Parathyroid adenoma (tissue), 2 donors: ENCODE measurements around the gene HSP90AB1.

ENCODE experiments used
- H2AFZ ChIP-seq: fragments of 300-600 bp; sonication (generic); one replicate; pipeline ENCODE4 v1.7.0; 2017; ENCODE audit warnings: antibody characterized with exemption, mild to moderate bottlenecking
- H3K27ac ChIP-seq: fragments of 300-600 bp; sonication (generic); one replicate; pipeline ENCODE4 v1.7.0; 2017
- H3K27me3 ChIP-seq: fragments of 300-600 bp; sonication (generic); one replicate; pipeline ENCODE4 v1.7.0; 2017; ENCODE audit warnings: low read length; ENCODE audit not compliant: control insufficient read depth, insufficient read depth
- H3K36me3 ChIP-seq: fragments of 300-600 bp; sonication (generic); one replicate; pipeline ENCODE4 v1.7.0; 2017; ENCODE audit warnings: low read length; ENCODE audit not compliant: control insufficient read depth, insufficient read depth
- H3K4me1 ChIP-seq: fragments of 300-600 bp; sonication (generic); one replicate; pipeline ENCODE4 v1.7.0; 2017; ENCODE audit warnings: control low read depth
- H3K4me2 ChIP-seq: fragments of 300-600 bp; sonication (generic); one replicate; pipeline ENCODE4 v1.7.0; 2017; ENCODE audit warnings: low read length
- H3K4me3 ChIP-seq: fragments of 300-600 bp; sonication (generic); one replicate; pipeline ENCODE4 v1.7.0; 2017; ENCODE audit warnings: low read depth, low read length
- H3K79me2 ChIP-seq: fragments of 300-600 bp; sonication (generic); one replicate; pipeline ENCODE4 v1.7.0; 2017; ENCODE audit warnings: control low read depth
- H3K9ac ChIP-seq: fragments of 300-600 bp; sonication (generic); one replicate; pipeline ENCODE4 v1.7.0; 2017; ENCODE audit warnings: mild to moderate bottlenecking
- H3K9me3 ChIP-seq: fragments of 300-600 bp; sonication (generic); one replicate; pipeline ENCODE4 v1.7.0; 2017; ENCODE audit warnings: low read length; ENCODE audit not compliant: control insufficient read depth
- TF ChIP-seq, protein P1 (sequence below): fragments of 300-600 bp; sonication (generic); IDR thresholded peaks from one replicate; pipeline ENCODE4 v1.7.0; 2017; ENCODE audit warnings: antibody characterized with exemption, mild to moderate bottlenecking
- donor health status: primary hyperparathyroidism.

Gene HSP90AB1

DNA sequence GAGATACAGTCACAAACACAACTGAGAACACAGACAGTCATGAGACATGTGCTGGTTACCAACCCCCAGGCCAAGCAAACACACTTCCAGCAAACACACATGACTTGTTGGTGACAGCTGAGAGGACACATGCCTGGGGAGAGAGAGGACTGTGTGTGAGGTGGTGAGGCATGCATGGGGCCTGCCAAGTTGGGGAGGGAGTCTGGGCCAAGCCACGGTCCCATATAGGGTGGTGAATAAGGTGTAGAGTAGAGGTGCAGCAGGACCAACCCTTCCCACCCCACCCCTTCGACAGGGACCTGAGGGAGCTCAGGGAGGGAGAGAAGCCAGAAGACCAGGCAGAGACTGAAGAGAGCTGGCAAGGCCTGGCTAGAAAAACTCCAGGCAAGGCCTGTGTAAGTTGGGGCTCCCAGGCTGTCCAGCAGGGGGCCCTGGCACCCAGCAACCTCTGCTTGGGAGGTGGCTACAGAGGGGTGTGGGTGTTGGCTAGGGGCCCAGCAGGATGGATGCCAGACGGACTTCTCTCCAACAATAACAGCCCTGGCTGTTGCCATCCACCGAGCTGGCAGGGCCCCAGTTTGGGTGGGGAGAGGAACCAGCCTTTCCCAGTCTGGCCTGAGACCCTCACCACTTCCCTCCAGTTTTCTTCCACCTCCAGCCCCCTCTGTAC lies 25.5 kb upstream of the HSP90AB1 start:
- peak overlapping the region; percentile 41 for H3K27ac ChIP-seq
- H3K27me3 ChIP-seq = no peaks in the 10 kb centered on the region
- H3K4me3 ChIP-seq = no peak overlapping the region
- H3K79me2 ChIP-seq = no peaks in the 10 kb centered on the region
- H2AFZ ChIP-seq = peak overlapping the region; percentile 75
- H3K4me2 ChIP-seq = peak overlapping the region; percentile 50
- TF ChIP-seq, protein P1, sequence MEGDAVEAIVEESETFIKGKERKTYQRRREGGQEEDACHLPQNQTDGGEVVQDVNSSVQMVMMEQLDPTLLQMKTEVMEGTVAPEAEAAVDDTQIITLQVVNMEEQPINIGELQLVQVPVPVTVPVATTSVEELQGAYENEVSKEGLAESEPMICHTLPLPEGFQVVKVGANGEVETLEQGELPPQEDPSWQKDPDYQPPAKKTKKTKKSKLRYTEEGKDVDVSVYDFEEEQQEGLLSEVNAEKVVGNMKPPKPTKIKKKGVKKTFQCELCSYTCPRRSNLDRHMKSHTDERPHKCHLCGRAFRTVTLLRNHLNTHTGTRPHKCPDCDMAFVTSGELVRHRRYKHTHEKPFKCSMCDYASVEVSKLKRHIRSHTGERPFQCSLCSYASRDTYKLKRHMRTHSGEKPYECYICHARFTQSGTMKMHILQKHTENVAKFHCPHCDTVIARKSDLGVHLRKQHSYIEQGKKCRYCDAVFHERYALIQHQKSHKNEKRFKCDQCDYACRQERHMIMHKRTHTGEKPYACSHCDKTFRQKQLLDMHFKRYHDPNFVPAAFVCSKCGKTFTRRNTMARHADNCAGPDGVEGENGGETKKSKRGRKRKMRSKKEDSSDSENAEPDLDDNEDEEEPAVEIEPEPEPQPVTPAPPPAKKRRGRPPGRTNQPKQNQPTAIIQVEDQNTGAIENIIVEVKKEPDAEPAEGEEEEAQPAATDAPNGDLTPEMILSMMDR = peak; percentile 85
- no peaks in the 10 kb centered on the region for H3K9me3 ChIP-seq
- H3K36me3 ChIP-seq = no peaks in the 10 kb centered on the region
- H3K9ac ChIP-seq = no peak overlapping the region
- H3K4me1 ChIP-seq = peaks cover 14% of the 10 kb centered on the region

DNA sequence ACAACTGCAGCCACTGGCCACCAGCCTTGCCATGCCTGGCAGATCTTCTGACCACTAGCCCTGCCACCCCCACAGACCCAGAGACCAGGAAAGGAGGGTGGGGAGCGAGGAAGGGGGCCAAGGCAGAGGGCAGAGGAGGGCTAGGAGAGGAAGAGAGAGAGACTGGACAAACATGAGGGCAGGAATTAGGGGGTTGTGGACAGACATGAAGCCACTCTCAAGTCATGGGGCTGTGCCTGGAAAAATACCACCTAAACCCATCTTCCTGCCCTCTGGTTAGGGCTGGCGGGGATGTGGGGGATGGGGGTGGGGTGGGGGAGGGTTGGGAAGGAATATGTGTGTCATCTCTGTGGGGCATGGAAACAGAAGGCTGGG lies 25.0 kb upstream of the HSP90AB1 start:
- Histone ChIP-seq H3K27me3 (no peaks in the 10 kb centered on the region), H3K4me2 (peak overlapping the region; percentile 50), H3K79me2 (no peaks in the 10 kb centered on the region), H3K4me1 (peaks cover 14% of the 10 kb centered on the region), H3K9me3 (no peaks in the 10 kb centered on the region), H2AFZ (peak overlapping the region; percentile 75), H3K4me3 (no peak overlapping the region), H3K27ac (no peak overlapping the region), H3K9ac (no peak overlapping the region), H3K36me3 (no peaks in the 10 kb centered on the region)
- TF ChIP-seq, protein P1 = no peak

DNA sequence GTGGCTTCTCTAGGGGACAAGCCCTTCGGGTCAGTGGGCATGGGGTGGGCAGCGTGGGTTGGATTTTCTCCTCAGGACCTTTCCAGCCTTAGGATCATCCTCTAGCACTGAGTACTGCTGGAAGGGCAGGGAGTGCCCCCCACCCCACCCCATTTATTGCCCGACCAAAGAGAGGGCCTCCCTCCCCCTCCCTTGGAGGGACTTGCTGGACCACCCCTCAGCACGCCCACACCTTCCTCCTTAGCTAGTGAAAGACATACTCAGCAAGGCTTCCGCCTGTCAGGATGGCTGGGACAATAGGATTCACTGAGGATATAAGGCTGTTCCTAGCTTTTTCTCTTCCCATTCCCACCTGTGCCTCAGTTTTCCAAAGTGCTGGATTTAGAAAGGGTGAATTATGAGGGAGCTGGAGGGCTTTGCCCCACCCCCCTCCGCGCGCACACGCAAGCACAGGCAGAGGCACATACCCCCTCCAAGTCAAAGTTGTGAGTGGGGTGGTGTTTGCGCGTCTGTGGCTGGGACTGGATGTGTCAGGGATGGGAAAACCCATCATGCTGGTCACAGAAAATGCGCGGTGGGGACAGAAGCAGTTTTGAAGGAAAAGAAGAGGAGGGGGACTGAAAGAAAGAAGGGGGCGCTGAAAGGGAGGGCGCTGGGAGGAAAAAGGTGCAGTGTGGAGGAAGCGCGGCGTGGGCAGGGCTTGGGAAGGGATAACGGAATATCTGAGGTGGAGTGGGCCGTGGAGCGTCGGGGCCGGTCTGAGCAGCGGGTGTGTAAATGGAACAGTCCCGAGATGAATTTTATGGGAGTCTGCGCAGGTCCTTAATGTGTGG lies 24.2 kb upstream of the HSP90AB1 start:
- H3K27me3 ChIP-seq = no peaks in the 10 kb centered on the region
- TF ChIP-seq, protein P1 = no peak
- H2AFZ ChIP-seq = peak overlapping the region; percentile 27
- H3K9me3 ChIP-seq = no peaks in the 10 kb centered on the region
- peak overlapping the region; percentile 88 for H3K4me2 ChIP-seq
- no peak overlapping the region for H3K4me3 ChIP-seq
- no peaks in the 10 kb centered on the region for H3K79me2 ChIP-seq
- H3K27ac ChIP-seq = peak overlapping the region; percentile 6
- no peak overlapping the region for H3K9ac ChIP-seq
- H3K36me3 ChIP-seq = no peaks in the 10 kb centered on the region
- peaks cover 14% of the 10 kb centered on the region for H3K4me1 ChIP-seq

DNA sequence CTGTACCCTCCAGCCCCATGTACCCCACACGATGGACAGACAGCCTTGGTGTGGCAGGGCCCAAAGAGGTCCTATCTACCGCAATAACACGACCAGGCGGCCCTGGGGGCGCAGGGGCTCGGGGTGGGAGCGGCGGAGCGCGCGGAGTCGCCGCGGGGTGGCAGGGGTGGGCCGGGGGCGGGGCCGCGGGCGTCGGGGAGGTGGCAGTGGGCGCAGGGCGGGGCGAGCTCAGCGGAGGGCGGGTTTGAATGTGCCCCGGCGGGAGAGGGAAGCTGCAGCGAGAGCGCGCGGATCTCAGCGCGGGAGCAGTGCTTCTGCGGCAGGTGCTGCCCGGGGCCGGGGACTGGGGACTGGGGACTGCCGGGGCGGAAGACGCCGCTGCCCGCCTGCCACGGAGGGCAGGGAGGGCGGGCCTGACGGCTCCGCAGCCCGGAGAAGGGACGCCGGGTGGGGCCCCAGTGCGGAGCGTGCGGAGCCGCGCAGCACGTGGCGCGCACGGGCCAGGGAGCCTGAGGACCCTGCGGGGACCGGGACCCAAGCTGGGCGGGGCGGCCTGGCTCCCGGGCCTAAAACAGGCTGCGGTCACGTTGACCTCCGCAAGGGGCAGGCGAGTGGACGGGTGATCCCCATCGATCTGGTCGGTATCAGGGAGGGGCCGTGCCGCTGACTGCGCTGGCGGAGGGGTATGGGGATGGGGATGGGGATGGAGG lies 23.4 kb upstream of the HSP90AB1 start, which contains the start of gene SLC29A1:
Gene SLC29A1, plus strand, starts transcription at position 277 of the 710 bp plus-strand sequence. CDS start 3,719 bp downstream, outside the sequence.
- Histone ChIP-seq H3K9me3 (no peaks in the 10 kb centered on the region), H3K27me3 (no peaks in the 10 kb centered on the region), H3K27ac (peak within 1 kb of the TSS; percentile 6), H2AFZ (peak within 1 kb of the TSS; percentile 80), H3K9ac (no peak within 1 kb of the TSS), H3K36me3 (no peaks in the 10 kb centered on the region), H3K4me3 (peak within 1 kb of the TSS; percentile 37), H3K4me2 (peak within 1 kb of the TSS; percentile 88), H3K4me1 (peaks cover 14% of the 10 kb centered on the region), H3K79me2 (no peaks in the 10 kb centered on the region)
- TF ChIP-seq, protein P1 = peak; percentile 28
